Esophagus muscularis mucosa (tissue), 4 donors: Measurements from ENCODE around the gene DPRX.

Source experiments
- CTCF ChIP-seq, 3 experiments: fragments of 200-600 bp in 2 of 3; fragments of 450-650 bp in 1 of 3; sonication (generic) in 2 of 3; IDR thresholded peaks; one replicate each; pipeline ENCODE4 v1.5.1; 2017 to 2019; ENCODE audit warnings: antibody characterized with exemption in 3 of 3, mild to moderate bottlenecking in 2 of 3, moderate library complexity in 1 of 3
- EP300 ChIP-seq: sonication (generic); formaldehyde crosslinking; IDR thresholded peaks from one replicate; pipeline ENCODE4 v1.6.1; 2017; ENCODE audit warnings: antibody characterized with exemption
- POLR2A ChIP-seq: fragments of 450-650 bp; IDR thresholded peaks from one replicate; pipeline ENCODE4 v1.6.1; 2017; ENCODE audit warnings: antibody characterized with exemption, moderate library complexity, mild to moderate bottlenecking, low read depth

GRCh38 chr19:53626976-53627375 is 4.8 kb upstream of the DPRX start:
- no peak for TF ChIP-seq EP300
- TF ChIP-seq CTCF (IDR thresholded peaks at IDR 0.05): no peak
- TF ChIP-seq POLR2A: no peak
